Sigmoid colon (tissue), 7 donors: ENCODE measurements around the gene NOL9. TPM values are rescaled to one million over a fixed set of nuclear protein-coding genes. Genes with fewer than 3 reads are reported as not detected.

ENCODE experiments used
- DNase-seq: peaks from one replicate; pipeline ENCODE4 v3.0.0-alpha.2; 2019
- H3K27ac ChIP-seq, 4 donors: fragments of 200-600 bp; sonication (generic); one replicate each; pipeline ENCODE4 v1.5.1; 2016 to 2019; ENCODE audit warnings: mild to moderate bottlenecking in 1 of 4
- H3K27me3 ChIP-seq, 3 donors: fragments of 200-600 bp; sonication (generic); one replicate each; pipeline ENCODE4 v1.5.1; 2019; ENCODE audit warnings: mild to moderate bottlenecking in 1 of 3
- H3K36me3 ChIP-seq, 4 donors: fragments of 200-600 bp; sonication (generic); one replicate each; pipeline ENCODE4 v1.5.1; 2016 to 2019
- H3K4me1 ChIP-seq, 4 donors: fragments of 200-600 bp; sonication (generic); one replicate each; pipeline ENCODE4 v1.5.1; 2017 to 2019
- H3K4me3 ChIP-seq, 4 donors: fragments of 200-600 bp; sonication (generic); one replicate each; pipeline ENCODE4 v1.5.1; 2017 to 2019; ENCODE audit warnings: mild to moderate bottlenecking in 2 of 4, moderate library complexity in 1 of 4
- H3K9me3 ChIP-seq, 4 donors: fragments of 200-600 bp in 3 of 4; sonication (generic) in 3 of 4; one replicate each; pipeline versions ENCODE4 v1.5.1 to v1.6.1; 2013 to 2019
- CTCF ChIP-seq, 4 experiments: fragments of 450-650 bp in 3 of 4; fragments of 200-600 bp in 1 of 4; IDR thresholded peaks; one replicate each; pipeline ENCODE4 v1.5.1; 2016 to 2019; ENCODE audit warnings: antibody characterized with exemption in 4 of 4, mild to moderate bottlenecking in 3 of 4, moderate library complexity in 2 of 4
- EP300 ChIP-seq, 4 donors: sonication (generic); formaldehyde crosslinking; IDR thresholded peaks; one replicate each; pipeline ENCODE4 v1.6.1; 2017; ENCODE audit warnings: antibody characterized with exemption in 4 of 4
- POLR2A ChIP-seq, 2 donors: fragments of 450-650 bp; IDR thresholded peaks; one replicate each; pipeline ENCODE4 v1.6.1; 2016; ENCODE audit warnings: antibody characterized with exemption in 2 of 2, mild to moderate bottlenecking in 2 of 2, moderate library complexity in 2 of 2
- POLR2AphosphoS5 ChIP-seq, 4 donors: sonication (generic); formaldehyde crosslinking; IDR thresholded peaks; one replicate each; pipeline ENCODE4 v1.6.1; 2017; ENCODE audit warnings: antibody characterized with exemption in 4 of 4
- WGBS, 2 donors: extraction: QIAGEN DNeasy Blood & Tissue Kit; methylation state at CpG; one replicate each; pipeline ENCODE4 v1.1.7; 2013; 5-methylcytosine and 5-hydroxymethylcytosine counted together
- intact Hi-C: fragments of 100-400 bp; cut with DNase I; formaldehyde crosslinking; loops from one replicate; pipeline ENCODE4 v1.15.1; 2023
- polyA plus RNA-seq, 3 donors: library from polyadenylated mRNA; stranded (reverse); fragments of 200-250 nt; gene quantifications; one replicate each; pipeline ENCODE4 v1.2.3, GENCODE V29; 2013
- total RNA-seq, 4 donors: library from RNA; depleted of rRNA; stranded (reverse); fragments of >200 nt; gene quantifications; one replicate each; pipeline ENCODE4 v1.1.0, GENCODE V29; 2016
- donor health status: healthy with polysubstance abuse.
- donor health status: Bipolar disorder and iron deficiency.
- donor health status: healthy.

NOL9 gene
- total and polyA plus RNA-seq, 7 donors: 1.2 to 29.6 (median 17.3) TPM

GRCh38 chr1:6507461-6507911 lies 46.8 kb downstream of the NOL9 start:
- WGBS, 2 donors: 71 to 83% methylated on average over 12 of the region's 12 CpGs
- intact Hi-C loops: no loop called here

GRCh38 chr1:6507037-6507428 lies 47.3 kb downstream of the NOL9 start:
- no peaks in the 10 kb centered on the region for H3K4me1 ChIP-seq
- H3K4me3 ChIP-seq: no peak overlapping the region
- no peaks in the 10 kb centered on the region for H3K9me3 ChIP-seq
- DNase-seq: peak; percentile 64
- no peak for TF ChIP-seq POLR2AphosphoS5 (IDR thresholded peaks at IDR 0.05)
- TF ChIP-seq EP300 (IDR thresholded peaks at IDR 0.05): no peak
- TF ChIP-seq POLR2A (IDR thresholded peaks at IDR 0.05): no peak
- TF ChIP-seq CTCF (IDR thresholded peaks at IDR 0.05): no peak
- intact Hi-C loops: no loop called here
- 69 to 71% methylated on average over 7 of the region's 7 CpGs for WGBS, 2 donors
- H3K27me3 ChIP-seq: no peaks in the 10 kb centered on the region
- no peaks in the 10 kb centered on the region for H3K36me3 ChIP-seq
- H3K27ac ChIP-seq: peak overlapping the region in 1 of 4 donors; percentile 4

More at GRCh38 chr1:6507461-6507911, 46.8 kb downstream of the NOL9 start:
- no peak overlapping the region for H3K4me3 ChIP-seq
- H3K9me3 ChIP-seq: no peaks in the 10 kb centered on the region
- H3K27me3 ChIP-seq: no peaks in the 10 kb centered on the region
- TF ChIP-seq EP300 (IDR thresholded peaks at IDR 0.05): no peak
- no peak for TF ChIP-seq POLR2A (IDR thresholded peaks at IDR 0.05)
- no peak for TF ChIP-seq POLR2AphosphoS5 (IDR thresholded peaks at IDR 0.05)
- TF ChIP-seq CTCF (IDR thresholded peaks at IDR 0.05): no peak
- no peaks in the 10 kb centered on the region for H3K36me3 ChIP-seq
- no peaks in the 10 kb centered on the region for H3K4me1 ChIP-seq
- H3K27ac ChIP-seq: peak overlapping the region in 1 of 4 donors; percentile 4
- DNase-seq: no peak

GRCh38 chr1:6506210-6507036 lies 47.9 kb downstream of the NOL9 start:
- Histone ChIP-seq H3K4me3 (no peak overlapping the region), H3K36me3 (no peaks in the 10 kb centered on the region), H3K27ac (no peak overlapping the region), H3K4me1 (no peaks in the 10 kb centered on the region), H3K9me3 (no peaks in the 10 kb centered on the region), H3K27me3 (no peaks in the 10 kb centered on the region)
- intact Hi-C loops: no loop called here
- no peak for TF ChIP-seq EP300 (IDR thresholded peaks at IDR 0.05)
- TF ChIP-seq POLR2A (IDR thresholded peaks at IDR 0.05): no peak
- no peak for TF ChIP-seq POLR2AphosphoS5 (IDR thresholded peaks at IDR 0.05)
- no peak for TF ChIP-seq CTCF (IDR thresholded peaks at IDR 0.05)
- no peak for DNase-seq
- 82% methylated on average over 31 of the region's 31 CpGs for WGBS, 2 donors

- Histone ChIP-seq H3K9me3 (no peaks in the 10 kb centered on the region), H3K27me3 (no peaks in the 10 kb centered on the region), H3K27ac (no peak overlapping the region), H3K4me1 (no peaks in the 10 kb centered on the region), H3K36me3 (no peaks in the 10 kb centered on the region), H3K4me3 (no peak overlapping the region)
- 86 to 88% methylated on average over 31 of the region's 31 CpGs for WGBS, 2 donors
- intact Hi-C loops: no loop called here
- TF ChIP-seq POLR2A (IDR thresholded peaks at IDR 0.05) (no peak), EP300 (IDR thresholded peaks at IDR 0.05) (no peak), POLR2AphosphoS5 (IDR thresholded peaks at IDR 0.05) (no peak), CTCF (IDR thresholded peaks at IDR 0.05) (no peak)
- DNase-seq: no peak
These were observed 48.7 kb downstream of the NOL9 start for GRCh38 chr1:6505367-6506209.
